ENCODE measurements around the gene RNASE7.
A peak's percentile ranks its signal among the peaks of the same experiment; 100 is the strongest.
"Not testable (repeated sequence)": the region's sequence is repeated elsewhere in the genome, so short reads cannot be mapped to it uniquely, and the experiment has no call there.

Gene RNASE7

GRCh38 chr14:21041676-21042433 is at the start of gene RNASE7:
Gene RNASE7, plus strand, starts transcription at chr14:21042362. Its CDS starts 631 bp downstream, at chr14:21042993.
- no peak for DNase-seq

GRCh38 chr14:20996521-20996920 is 45.6 kb upstream of the RNASE7 start:
- DNase-seq: no peak

GRCh38 chr14:20997115-20997514 is 45.0 kb upstream of the RNASE7 start:
- no peak for DNase-seq

- DNase-seq: no peak
These were observed 44.6 kb upstream of the RNASE7 start for GRCh38 chr14:20997564-20997963.

DNA sequence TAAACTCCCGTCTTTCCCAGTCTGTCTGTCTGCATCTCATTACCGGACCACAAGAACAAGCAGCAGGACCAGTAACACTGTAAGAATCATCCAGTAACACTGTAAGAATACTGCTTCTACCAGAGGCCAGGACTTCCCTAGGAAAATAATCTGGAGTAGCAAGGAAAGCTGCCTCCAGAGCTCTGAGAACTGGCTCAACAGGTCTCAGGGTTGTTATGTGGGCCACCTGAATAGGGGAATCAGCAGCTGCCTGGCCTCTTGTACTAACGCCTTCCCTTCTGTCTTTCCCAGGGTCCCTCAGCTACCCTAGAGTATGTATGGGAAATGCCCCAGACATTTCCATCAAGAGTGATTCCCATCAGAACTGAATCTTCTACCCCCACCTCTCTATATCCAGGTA is 44.0 kb upstream of the RNASE7 start:
- DNase-seq: no peak

- no peak for DNase-seq
These were observed 43.3 kb upstream of the RNASE7 start, which contains the start of gene SLC39A2 for GRCh38 chr14:20998674-20999366. Gene SLC39A2, plus strand, starts transcription at chr14:20999293. Its CDS starts 154 bp downstream, at chr14:20999447.

DNA sequence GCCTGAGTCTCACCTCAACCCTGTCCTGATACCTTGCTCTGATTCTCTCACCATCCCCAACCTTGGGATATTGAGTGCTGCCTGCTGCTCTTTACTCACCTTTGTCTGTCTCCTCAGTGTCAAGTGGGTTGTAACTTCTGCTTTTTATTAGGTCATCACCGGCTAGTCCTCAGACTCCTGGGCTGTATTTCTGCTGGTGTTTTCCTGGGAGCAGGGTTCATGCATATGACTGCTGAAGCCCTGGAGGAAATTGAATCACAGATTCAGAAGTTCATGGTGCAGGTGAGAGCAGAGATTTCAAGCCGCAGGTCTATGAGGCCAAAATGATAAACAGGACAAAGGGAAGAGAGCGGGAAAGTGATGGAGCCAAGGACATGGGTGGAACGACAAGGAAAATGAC is 42.6 kb upstream of the RNASE7 start:
- no peak for DNase-seq

DNA sequence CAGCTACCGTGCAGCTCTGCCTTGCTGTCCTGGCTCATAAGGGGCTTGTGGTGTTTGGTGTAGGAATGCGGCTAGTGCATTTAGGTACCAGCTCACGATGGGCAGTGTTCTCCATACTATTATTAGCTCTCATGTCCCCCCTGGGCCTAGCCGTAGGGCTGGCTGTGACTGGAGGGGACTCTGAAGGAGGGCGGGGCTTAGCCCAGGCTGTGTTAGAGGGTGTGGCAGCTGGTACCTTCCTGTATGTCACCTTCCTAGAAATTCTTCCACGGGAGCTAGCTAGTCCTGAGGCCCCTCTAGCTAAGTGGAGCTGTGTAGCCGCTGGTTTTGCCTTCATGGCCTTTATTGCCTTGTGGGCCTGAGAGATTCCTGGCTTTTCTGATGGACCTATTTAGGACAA is 40.9 kb upstream of the RNASE7 start:
- no peak for DNase-seq

GRCh38 chr14:21003788-21004346 is 38.3 kb upstream of the RNASE7 start:
- DNase-seq: no peak

DNA sequence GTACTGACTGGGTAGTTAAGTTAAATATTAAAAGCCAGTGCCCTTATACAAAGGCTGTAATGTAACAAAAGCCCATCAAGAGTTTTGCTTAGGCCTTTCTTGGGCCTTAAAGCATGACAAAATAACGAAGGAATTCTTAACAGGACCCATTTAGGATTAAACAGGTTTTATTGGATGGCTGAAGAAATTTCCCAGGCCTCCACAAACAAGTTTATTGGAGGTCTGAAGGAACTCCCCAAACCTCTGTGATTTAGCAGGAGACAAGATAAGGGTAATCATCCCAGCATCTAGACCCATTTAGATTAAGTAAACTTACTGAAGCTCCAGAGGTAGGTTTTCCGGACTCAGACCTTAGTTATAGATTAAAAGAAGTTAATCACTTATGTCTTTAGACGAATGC is 32.4 kb upstream of the RNASE7 start:
- DNase-seq: not testable (repeated sequence)

DNA sequence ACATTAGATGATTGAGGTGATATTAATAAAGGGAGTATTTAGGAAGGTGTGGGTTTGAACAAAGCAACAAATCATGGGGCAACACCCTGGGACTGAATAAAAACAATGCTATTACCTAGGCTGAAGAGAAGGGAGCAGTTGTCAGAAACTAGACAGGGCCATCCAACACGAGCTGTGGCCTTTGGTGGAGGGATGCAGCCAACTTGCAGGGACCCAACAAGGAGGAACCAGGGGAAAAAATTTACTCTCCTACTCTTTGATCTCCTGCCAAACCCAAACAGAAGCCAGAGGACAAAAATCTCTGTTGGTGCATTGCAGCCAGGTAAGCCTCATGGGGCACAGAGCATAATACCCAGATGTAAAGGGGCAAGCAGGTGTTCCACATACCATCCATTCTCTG is 31.0 kb upstream of the RNASE7 start:
- DNase-seq: no peak

DNA sequence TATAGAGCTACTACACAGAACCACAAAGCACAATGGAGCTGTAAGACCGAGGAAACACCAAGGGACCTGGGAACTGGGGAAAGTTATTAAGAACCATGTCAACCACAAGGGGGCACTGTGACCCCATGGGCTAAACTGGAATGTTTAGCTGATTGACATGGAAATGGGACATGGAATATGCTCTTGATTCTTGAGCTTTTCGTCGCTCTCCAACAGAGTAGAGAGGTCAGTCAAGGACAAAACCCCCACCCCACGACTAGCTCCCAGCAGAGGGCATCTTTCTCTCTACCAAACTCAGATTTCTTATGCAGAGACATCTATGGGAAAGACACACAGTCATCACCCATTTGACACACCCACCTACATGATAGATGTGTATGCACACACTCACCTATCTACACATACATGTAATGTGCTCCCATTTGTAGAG is 27.4 kb upstream of the RNASE7 start:
- DNase-seq: peak; percentile 21

DNA sequence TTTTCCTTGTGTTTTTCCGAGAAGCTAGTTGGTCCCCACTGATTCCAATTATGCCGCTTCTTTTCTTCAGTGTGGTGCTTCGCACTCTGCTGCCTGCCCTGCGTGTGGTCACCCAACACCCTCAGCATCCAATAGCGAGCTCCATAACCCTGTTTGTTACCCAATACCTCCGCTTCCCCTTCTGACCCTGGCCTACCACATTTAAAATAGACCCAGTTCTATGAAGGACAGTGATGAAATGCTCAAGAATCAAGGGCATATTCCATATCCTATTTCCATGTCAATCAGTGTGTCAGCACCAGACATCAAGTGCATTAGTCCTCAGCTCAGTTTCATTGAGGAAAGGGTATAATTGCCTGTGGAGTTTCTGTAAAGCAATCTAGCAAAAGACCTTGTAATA is 26.9 kb upstream of the RNASE7 start:
- DNase-seq: peak; percentile 31

- DNase-seq: no peak
These were observed 25.6 kb upstream of the RNASE7 start for GRCh38 chr14:21016413-21017190.

- no peak for DNase-seq
These were observed 24.5 kb upstream of the RNASE7 start for GRCh38 chr14:21017528-21018245.

GRCh38 chr14:21018286-21018685 is 23.9 kb upstream of the RNASE7 start:
- no peak for DNase-seq

- no peak for DNase-seq
These were observed 23.4 kb upstream of the RNASE7 start for GRCh38 chr14:21018781-21019180.

DNA sequence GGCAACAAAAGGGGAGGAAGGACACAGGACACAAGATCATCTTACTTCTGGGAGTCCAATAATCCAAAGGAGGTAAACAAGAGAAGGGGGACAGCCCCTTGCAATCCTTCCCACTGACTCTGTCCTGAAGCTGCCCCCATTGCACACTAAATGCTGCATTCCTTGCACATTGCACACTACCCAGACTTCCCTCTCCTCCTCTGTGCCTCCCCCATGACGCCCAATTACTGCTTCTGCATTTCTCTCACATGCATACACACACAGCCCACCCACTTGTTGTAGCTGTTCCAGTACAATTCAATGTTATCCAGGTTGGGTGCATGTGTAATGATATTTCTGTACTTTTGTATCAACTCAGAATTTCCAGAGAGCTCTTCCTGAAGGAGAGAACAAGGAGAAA is 22.8 kb upstream of the RNASE7 start:
- DNase-seq: no peak

DNA sequence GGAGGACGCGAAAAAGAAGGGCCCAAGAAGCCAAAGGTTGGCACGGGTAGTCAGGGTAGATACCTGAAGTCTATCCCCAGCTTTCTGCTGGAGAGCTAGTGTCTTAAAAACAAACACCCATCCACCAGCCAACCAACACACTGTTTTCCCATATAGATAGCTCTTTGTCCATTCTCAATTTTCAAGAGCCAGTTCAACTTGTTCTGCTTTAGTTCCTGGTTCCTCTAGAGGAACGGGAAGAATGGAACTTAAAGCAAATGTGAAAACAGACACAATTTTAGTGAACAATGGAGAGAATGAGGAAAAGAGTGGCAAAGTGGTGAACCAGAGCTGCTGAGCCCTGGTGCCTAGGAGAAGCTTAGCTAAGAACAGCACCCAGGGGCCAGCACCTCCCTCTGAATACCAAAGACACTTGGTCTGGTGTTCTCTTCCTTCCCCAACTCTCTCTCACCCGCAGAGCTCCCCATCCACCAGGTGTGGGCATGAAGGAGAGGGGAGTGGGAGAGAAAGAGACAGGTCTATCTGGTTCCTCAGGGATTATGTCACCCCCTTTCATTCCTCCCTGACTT is 21.1 kb upstream of the RNASE7 start:
- DNase-seq: no peak

GRCh38 chr14:21022686-21023085 is 19.5 kb upstream of the RNASE7 start:
- no peak for DNase-seq

DNA sequence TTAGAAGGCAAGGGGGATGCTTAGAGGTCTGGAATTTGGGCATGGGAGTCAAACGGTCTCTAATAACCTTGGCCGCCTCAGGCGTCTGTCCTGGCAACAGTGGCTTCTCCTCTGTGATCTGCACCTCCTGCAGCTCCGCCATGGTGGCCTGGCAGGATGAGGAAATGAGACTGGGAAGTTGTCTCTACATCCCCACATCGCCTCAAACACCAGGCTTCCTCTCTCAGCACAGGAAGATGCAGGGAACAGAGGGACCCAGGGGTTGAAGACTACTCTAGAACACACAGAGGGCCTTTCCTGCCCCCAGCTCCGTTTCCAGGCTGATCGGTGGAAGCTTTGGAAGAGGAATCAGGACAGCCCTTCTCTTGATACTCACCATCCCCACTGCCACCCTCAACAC is 19.0 kb upstream of the RNASE7 start:
- DNase-seq: no peak

All from GF-D8 (cell line).